ENCODE results near the gene RHOU. TPM values are rescaled to one million over a fixed set of nuclear protein-coding genes. Genes with fewer than 3 reads are reported as not detected.

The RHOU gene
- total RNA-seq, 3 donors from 2014 or later (not counting 1 experiment from before 2014, with no cell fraction given), result 0.33 to 1.6 (median 0.82) TPM

GRCh38 chr1:228754646-228755268, 19.5 kb downstream of the RHOU start:
- Mint-ChIP-seq H3K4me3 (no peak overlapping the region), H3K27ac (no peak overlapping the region), H3K9me3 (no peaks in the 10 kb centered on the region), H3K27me3 (ENCODE audit: low read depth in 2 of 2) (peaks cover 37 to 73% of the 10 kb centered on the region in 2 donors), H3K36me3 (no peaks in the 10 kb centered on the region), H3K4me1 (peaks cover 5 to 10% of the 10 kb centered on the region in 2 donors)
- DNase-seq (no peak), ATAC-seq (no peak)
- WGBS (ENCODE audit: insufficient coverage), result 75% methylated on average over 28 of the region's 28 CpGs
- Histone ChIP-seq H3K4me3 (ENCODE audit: low read length) (no peak overlapping the region), H3K4me1 (ENCODE audit: control insufficient read depth, insufficient read depth, low read length) (peaks cover 3% of the 10 kb centered on the region), H3K9me3 (ENCODE audit: control insufficient read depth, insufficient read depth, low read length) (no peaks in the 10 kb centered on the region), H3K27ac (ENCODE audit: low read length) (no peak overlapping the region), H3K27me3 (ENCODE audit: control insufficient read depth, insufficient read depth, low read length) (peaks cover 16% of the 10 kb centered on the region), H3K36me3 (ENCODE audit: control insufficient read depth, insufficient read depth, low read length) (no peaks in the 10 kb centered on the region)
- intact Hi-C loops (cut with micrococcal nuclease), result no loop called here
- TF ChIP-seq CTCF (IDR thresholded peaks at IDR 0.05), result no peak

- no peak for ATAC-seq
Observed at GRCh38 chr1:228755800-228756199, 20.5 kb downstream of the RHOU start.

GRCh38 chr1:228756457-228756856, 21.2 kb downstream of the RHOU start:
- no peak for DNase-seq
- no peak overlapping the region for H3K4me3 Mint-ChIP-seq
- H3K4me1 ChIP-seq (ENCODE audit: control insufficient read depth, insufficient read depth, low read length), result peaks cover 3% of the 10 kb centered on the region
- H3K27me3 ChIP-seq (ENCODE audit: control insufficient read depth, insufficient read depth, low read length), result peaks cover 16% of the 10 kb centered on the region
- peaks cover 36 to 65% of the 10 kb centered on the region in 2 donors for H3K27me3 Mint-ChIP-seq (ENCODE audit: low read depth in 2 of 2)
- H3K9me3 Mint-ChIP-seq, result no peaks in the 10 kb centered on the region
- no peaks in the 10 kb centered on the region for H3K9me3 ChIP-seq (ENCODE audit: control insufficient read depth, insufficient read depth, low read length)
- H3K27ac Mint-ChIP-seq, result no peak overlapping the region
- TF ChIP-seq CTCF (IDR thresholded peaks at IDR 0.05), result no peak
- no peaks in the 10 kb centered on the region for H3K36me3 Mint-ChIP-seq
- WGBS (ENCODE audit: insufficient coverage), result 95% methylated on average over 5 of the region's 5 CpGs
- intact Hi-C loops (cut with micrococcal nuclease), result no loop called here
- H3K4me1 Mint-ChIP-seq, result peaks cover 5 to 10% of the 10 kb centered on the region in 2 donors
- H3K27ac ChIP-seq (ENCODE audit: low read length), result no peak overlapping the region
- H3K4me3 ChIP-seq (ENCODE audit: low read length), result no peak overlapping the region
- no peak for ATAC-seq
- H3K36me3 ChIP-seq (ENCODE audit: control insufficient read depth, insufficient read depth, low read length), result no peaks in the 10 kb centered on the region

More at GRCh38 chr1:228755800-228756199, 20.5 kb downstream of the RHOU start:
- H3K4me1 ChIP-seq (ENCODE audit: control insufficient read depth, insufficient read depth, low read length), result peaks cover 3% of the 10 kb centered on the region
- no peaks in the 10 kb centered on the region for H3K36me3 ChIP-seq (ENCODE audit: control insufficient read depth, insufficient read depth, low read length)
- Mint-ChIP-seq H3K36me3 (no peaks in the 10 kb centered on the region), H3K4me3 (no peak overlapping the region), H3K27me3 (ENCODE audit: low read depth in 2 of 2) (peaks cover 39 to 68% of the 10 kb centered on the region in 2 donors), H3K9me3 (no peaks in the 10 kb centered on the region), H3K27ac (no peak overlapping the region), H3K4me1 (peaks cover 5 to 10% of the 10 kb centered on the region in 2 donors)
- H3K27ac ChIP-seq (ENCODE audit: low read length), result no peak overlapping the region
- intact Hi-C loops (cut with micrococcal nuclease), result no loop called here
- DNase-seq, result no peak
- no peak overlapping the region for H3K4me3 ChIP-seq (ENCODE audit: low read length)
- H3K9me3 ChIP-seq (ENCODE audit: control insufficient read depth, insufficient read depth, low read length), result no peaks in the 10 kb centered on the region
- no peak for TF ChIP-seq CTCF (IDR thresholded peaks at IDR 0.05)
- peaks cover 16% of the 10 kb centered on the region for H3K27me3 ChIP-seq (ENCODE audit: control insufficient read depth, insufficient read depth, low read length)
- 80% methylated on average over 3 of the region's 3 CpGs for WGBS (ENCODE audit: insufficient coverage)

GRCh38 chr1:228758447-228758846, 23.2 kb downstream of the RHOU start:
- Mint-ChIP-seq H3K4me1 (peaks cover 5 to 10% of the 10 kb centered on the region in 2 donors), H3K4me3 (no peak overlapping the region), H3K9me3 (no peaks in the 10 kb centered on the region), H3K36me3 (no peaks in the 10 kb centered on the region), H3K27ac (no peak overlapping the region), H3K27me3 (ENCODE audit: low read depth in 2 of 2) (peaks cover 30 to 47% of the 10 kb centered on the region in 2 donors)
- Histone ChIP-seq H3K4me3 (ENCODE audit: low read length) (no peak overlapping the region), H3K36me3 (ENCODE audit: control insufficient read depth, insufficient read depth, low read length) (no peaks in the 10 kb centered on the region), H3K4me1 (ENCODE audit: control insufficient read depth, insufficient read depth, low read length) (peaks cover 3% of the 10 kb centered on the region), H3K27ac (ENCODE audit: low read length) (no peak overlapping the region), H3K9me3 (ENCODE audit: control insufficient read depth, insufficient read depth, low read length) (no peaks in the 10 kb centered on the region), H3K27me3 (ENCODE audit: control insufficient read depth, insufficient read depth, low read length) (peaks cover 12% of the 10 kb centered on the region)
- ATAC-seq, result no peak
- no peak for DNase-seq
- intact Hi-C loops (cut with micrococcal nuclease), result no loop called here
- 87% methylated on average over 4 of the region's 4 CpGs for WGBS (ENCODE audit: insufficient coverage)
- no peak for TF ChIP-seq CTCF (IDR thresholded peaks at IDR 0.05)
